Thyroid gland (tissue), 4 donors: Measurements from ENCODE around the gene CMTM1.

Source experiments
- CTCF ChIP-seq, 6 experiments: fragments of 200-600 bp in 3 of 6; fragments of 450-650 bp in 3 of 6; sonication (generic) in 3 of 6; IDR thresholded peaks; one replicate each; pipeline ENCODE4 v1.5.1; 2016 to 2019; ENCODE audit warnings: antibody characterized with exemption in 6 of 6, mild to moderate bottlenecking in 2 of 6, inconsistent platforms in 1 of 6, moderate library complexity in 1 of 6
- POLR2A ChIP-seq, 2 donors: fragments of 450-650 bp; IDR thresholded peaks; one replicate each; pipeline ENCODE4 v1.6.1; 2017; ENCODE audit warnings: antibody characterized with exemption in 2 of 2, mild to moderate bottlenecking in 2 of 2, moderate library complexity in 1 of 2

GRCh38 chr16:66551788-66552285 lies 14.4 kb upstream of the CMTM1 start:
- TF ChIP-seq POLR2A (IDR thresholded peaks at IDR 0.05), result no peak
- no peak for TF ChIP-seq CTCF (IDR thresholded peaks at IDR 0.05)
